ENCODE measurements around the gene SCFD1.

GRCh38 chr14:30767624-30768023 is 145.5 kb downstream of the SCFD1 start:
- TF ChIP-seq CREB1 (IDR thresholded peaks at IDR 0.05; ENCODE audit: low read depth): no peak
- no peak for TF ChIP-seq EZH2 (IDR thresholded peaks at IDR 0.05; ENCODE audit: borderline replicate concordance, control insufficient read depth, low read depth, low read length)
- TF ChIP-seq, protein P1, sequence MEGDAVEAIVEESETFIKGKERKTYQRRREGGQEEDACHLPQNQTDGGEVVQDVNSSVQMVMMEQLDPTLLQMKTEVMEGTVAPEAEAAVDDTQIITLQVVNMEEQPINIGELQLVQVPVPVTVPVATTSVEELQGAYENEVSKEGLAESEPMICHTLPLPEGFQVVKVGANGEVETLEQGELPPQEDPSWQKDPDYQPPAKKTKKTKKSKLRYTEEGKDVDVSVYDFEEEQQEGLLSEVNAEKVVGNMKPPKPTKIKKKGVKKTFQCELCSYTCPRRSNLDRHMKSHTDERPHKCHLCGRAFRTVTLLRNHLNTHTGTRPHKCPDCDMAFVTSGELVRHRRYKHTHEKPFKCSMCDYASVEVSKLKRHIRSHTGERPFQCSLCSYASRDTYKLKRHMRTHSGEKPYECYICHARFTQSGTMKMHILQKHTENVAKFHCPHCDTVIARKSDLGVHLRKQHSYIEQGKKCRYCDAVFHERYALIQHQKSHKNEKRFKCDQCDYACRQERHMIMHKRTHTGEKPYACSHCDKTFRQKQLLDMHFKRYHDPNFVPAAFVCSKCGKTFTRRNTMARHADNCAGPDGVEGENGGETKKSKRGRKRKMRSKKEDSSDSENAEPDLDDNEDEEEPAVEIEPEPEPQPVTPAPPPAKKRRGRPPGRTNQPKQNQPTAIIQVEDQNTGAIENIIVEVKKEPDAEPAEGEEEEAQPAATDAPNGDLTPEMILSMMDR (IDR thresholded peaks at IDR 0.05 in 2 of 3, conservative IDR thresholded peaks at IDR 0.05 in 1 of 3; ENCODE audit: control insufficient read depth in 2 of 3, extremely low read depth in 1 of 3, insufficient read depth in 1 of 3, low read depth in 3 of 3, low read length in 3 of 3): no peak
- no peak for TF ChIP-seq RAD51 (IDR thresholded peaks at IDR 0.05)
- TF ChIP-seq ZNF24 (IDR thresholded peaks at IDR 0.05): no peak
- TF ChIP-seq ZNF217 (IDR thresholded peaks at IDR 0.05): no peak
- no peak for TF ChIP-seq ZBTB4 (CRISPR knock-in tag; IDR thresholded peaks at IDR 0.05)
- no peak for TF ChIP-seq CREM (IDR thresholded peaks at IDR 0.05; ENCODE audit: low read depth)
- no peak for TF ChIP-seq ZBTB11 (CRISPR knock-in tag; IDR thresholded peaks at IDR 0.05)
- no peak for TF ChIP-seq ZZZ3 (IDR thresholded peaks at IDR 0.05; ENCODE audit: control insufficient read depth, insufficient read length, low read depth)
- TF ChIP-seq SMC3 (IDR thresholded peaks at IDR 0.05; ENCODE audit: borderline replicate concordance, low read length): no peak
- TF ChIP-seq NRF1 (conservative IDR thresholded peaks at IDR 0.05; ENCODE audit: low read depth, low read length): no peak
